GM06990 (cell line): Measurements from ENCODE around the gene GNPTG.

Experiments
- DNase-seq: peaks from one replicate; pipeline ENCODE4 v3.0.0-alpha.2; 2011; ENCODE audit not compliant: insufficient read length; ENCODE audit errors: extremely low read depth
- H3K27me3 ChIP-seq: replicated peaks from 2 replicates; pipeline ENCODE4 v1.6.0; 2011; ENCODE audit warnings: low read length; ENCODE audit not compliant: control insufficient read depth, insufficient read depth
- H3K36me3 ChIP-seq: 2 replicates; pipeline ENCODE4 v1.5.1; 2011; ENCODE audit warnings: low read length; ENCODE audit not compliant: control insufficient read depth, insufficient read depth
- H3K4me3 ChIP-seq: replicated peaks from 2 replicates; pipeline ENCODE4 v1.5.1; 2011; ENCODE audit warnings: low read depth, mild to moderate bottlenecking, control low read depth, low read length
- CTCF ChIP-seq: IDR thresholded peaks from 2 replicates; pipeline ENCODE4 v1.5.1; 2011; ENCODE audit warnings: low read length, control low read depth, mild to moderate bottlenecking, inconsistent platforms; ENCODE audit not compliant: insufficient read depth, poor library complexity, severe bottlenecking

The GNPTG gene

DNA sequence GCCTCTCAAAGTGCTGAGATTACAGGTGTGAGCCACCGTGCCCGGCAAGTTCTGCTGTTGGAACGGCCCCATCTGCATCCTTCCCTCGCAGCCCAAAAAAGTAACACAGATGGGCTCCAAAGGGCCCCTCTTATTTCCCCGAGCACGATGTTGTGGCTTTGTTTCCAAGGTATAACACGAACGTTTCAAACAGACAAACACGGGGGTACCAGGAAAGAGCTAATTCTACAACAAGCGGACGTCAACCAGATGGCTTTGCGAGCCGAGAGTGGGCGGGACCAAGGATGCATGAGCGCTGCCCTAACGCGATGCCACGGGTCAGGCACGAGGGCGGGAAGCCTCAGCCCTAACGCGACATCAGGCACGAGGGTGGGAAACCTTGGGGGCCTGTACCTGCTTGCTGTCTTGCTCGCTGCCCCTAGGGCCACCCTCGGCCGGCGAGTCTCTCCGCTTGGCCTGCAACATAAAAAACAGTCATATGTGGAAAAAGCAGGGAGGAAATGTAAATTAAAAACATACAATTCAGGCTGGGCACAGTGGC lies 38.6 kb downstream of the GNPTG start:
- no peak for DNase-seq
- H3K27me3 ChIP-seq: no peaks in the 10 kb centered on the region
- no peak for TF ChIP-seq CTCF
- H3K4me3 ChIP-seq: no peak overlapping the region
- H3K36me3 ChIP-seq: peaks cover 15% of the 10 kb centered on the region

DNA sequence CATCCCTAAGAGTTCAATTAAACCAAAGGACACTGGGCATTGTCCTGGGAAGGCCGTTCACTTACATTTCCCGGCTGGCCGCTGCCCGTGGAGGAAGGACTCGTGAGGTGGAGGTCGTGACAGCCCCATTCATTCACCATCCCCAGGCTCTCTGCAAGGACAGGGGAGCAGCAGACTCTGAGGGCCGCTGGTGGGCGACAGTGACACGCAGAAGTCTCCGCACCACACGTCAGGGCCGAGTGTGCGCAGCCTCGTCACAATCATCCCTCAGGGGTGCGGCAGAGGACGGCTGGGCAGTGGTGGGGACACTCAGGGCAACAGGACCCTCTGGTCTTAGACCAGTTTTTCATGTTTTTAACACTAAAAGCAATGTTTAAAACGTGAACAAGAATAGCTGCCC lies 41.1 kb downstream of the GNPTG start:
- DNase-seq: no peak

DNA sequence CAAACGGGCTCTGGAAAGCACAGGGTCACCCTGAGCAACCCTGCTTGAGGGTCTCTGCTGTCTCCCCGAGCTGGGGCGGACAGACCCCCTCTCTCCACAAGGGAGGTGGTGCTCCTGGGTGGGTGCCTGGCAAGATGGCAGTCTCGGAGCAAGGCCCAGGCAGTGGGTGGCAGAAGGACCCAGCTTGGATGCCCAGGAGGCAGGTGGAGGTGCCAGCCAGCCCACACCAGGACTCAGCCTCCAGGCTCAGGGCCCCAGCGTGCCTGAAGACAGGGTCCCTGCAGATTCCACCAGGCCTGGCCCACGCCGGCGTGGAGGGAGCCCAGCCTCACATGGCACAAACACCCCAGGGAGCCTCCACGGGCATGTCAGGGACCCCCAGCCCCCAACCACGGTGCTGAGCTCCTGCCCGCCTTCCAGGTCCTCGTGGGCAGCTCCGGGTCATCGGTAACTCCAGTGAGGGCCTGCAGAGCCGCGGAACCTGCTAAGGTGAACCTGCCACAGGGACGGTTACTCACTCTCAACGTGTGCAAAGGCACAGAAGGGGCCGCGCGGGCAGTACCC lies 42.0 kb downstream of the GNPTG start:
- no peak for TF ChIP-seq CTCF
- DNase-seq: no peak
- no peaks in the 10 kb centered on the region for H3K27me3 ChIP-seq
- H3K36me3 ChIP-seq: peaks cover 13% of the 10 kb centered on the region
- no peak overlapping the region for H3K4me3 ChIP-seq

More for the DNA sequence above, 41.1 kb downstream of the GNPTG start:
- Histone ChIP-seq H3K36me3 (peaks cover 13% of the 10 kb centered on the region), H3K4me3 (no peak overlapping the region), H3K27me3 (no peaks in the 10 kb centered on the region)
- TF ChIP-seq CTCF: no peak

DNA sequence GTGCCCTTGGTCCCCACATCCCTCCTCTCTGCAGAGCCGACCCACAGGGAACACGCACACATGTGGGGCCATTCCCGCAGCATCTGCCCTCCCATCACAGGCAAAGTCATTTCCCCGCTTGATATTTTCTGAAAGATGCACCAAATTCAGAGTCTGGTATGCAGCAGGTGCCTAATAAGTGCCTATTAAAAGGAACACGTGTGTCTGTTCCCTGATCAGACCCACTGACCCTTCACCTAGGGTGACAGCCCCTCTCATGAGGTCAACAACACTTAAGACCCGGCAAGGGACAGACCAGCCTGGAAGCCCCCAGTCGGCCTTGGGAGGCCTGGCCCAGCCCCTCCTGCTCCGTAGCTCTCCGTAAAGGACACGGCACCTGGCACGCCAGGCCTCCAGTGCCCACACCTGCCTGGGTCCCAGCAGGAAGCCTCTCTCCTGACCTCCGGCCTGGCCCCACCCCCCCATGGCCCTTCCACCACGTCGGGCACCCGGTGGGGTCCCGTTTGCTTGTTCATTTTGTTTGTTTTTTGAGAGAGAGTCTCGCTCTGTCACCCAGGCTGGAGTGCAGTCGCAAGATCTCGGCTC lies 42.7 kb downstream of the GNPTG start:
- no peak for DNase-seq
- H3K27me3 ChIP-seq: no peaks in the 10 kb centered on the region
- TF ChIP-seq CTCF: no peak
- H3K36me3 ChIP-seq: peaks cover 14% of the 10 kb centered on the region
- no peak overlapping the region for H3K4me3 ChIP-seq

GRCh38 chr16:1395444-1396031 lies 43.8 kb downstream of the GNPTG start:
- no peak for TF ChIP-seq CTCF
- no peak for DNase-seq
- Histone ChIP-seq H3K36me3 (peaks cover 13% of the 10 kb centered on the region), H3K27me3 (no peaks in the 10 kb centered on the region), H3K4me3 (no peak overlapping the region)
